ENCODE measurements around the gene AP3B2.

Gene AP3B2

DNA sequence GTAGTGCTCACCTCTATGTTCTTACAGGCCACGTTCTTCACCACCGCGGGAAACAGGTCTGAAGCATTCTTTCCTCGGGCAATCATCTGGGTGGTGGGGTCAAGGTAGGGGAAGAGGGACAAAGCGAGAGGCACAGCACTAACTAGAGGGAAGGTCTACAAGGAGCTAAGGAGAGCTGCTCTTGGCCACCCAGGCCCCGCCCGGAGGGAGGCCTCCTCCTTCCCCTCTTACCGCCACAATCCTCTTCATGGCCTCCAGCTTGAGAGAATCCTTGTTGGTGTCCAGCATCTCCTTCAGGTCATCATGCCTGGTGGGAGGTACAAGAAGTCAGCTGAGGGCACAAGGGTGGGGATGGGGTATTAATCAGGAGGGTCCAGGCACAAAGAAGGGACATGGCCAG is 20.5 kb downstream of the AP3B2 start:
- no peak for DNase-seq

- DNase-seq, result no peak
These were observed 21.0 kb downstream of the AP3B2 start for GRCh38 chr15:82688691-82689090.

- DNase-seq, result no peak
These were observed 28.3 kb downstream of the AP3B2 start for GRCh38 chr15:82681371-82681770.

- DNase-seq, result peak; percentile 60
These were observed 29.2 kb downstream of the AP3B2 start for GRCh38 chr15:82680200-82681102.

- no peak for DNase-seq
These were observed 30.0 kb downstream of the AP3B2 start for GRCh38 chr15:82679626-82680199.

GRCh38 chr15:82677720-82678323 is 31.9 kb downstream of the AP3B2 start:
- DNase-seq, result no peak

GRCh38 chr15:82674873-82675272 is 34.8 kb downstream of the AP3B2 start:
- no peak for DNase-seq

DNA sequence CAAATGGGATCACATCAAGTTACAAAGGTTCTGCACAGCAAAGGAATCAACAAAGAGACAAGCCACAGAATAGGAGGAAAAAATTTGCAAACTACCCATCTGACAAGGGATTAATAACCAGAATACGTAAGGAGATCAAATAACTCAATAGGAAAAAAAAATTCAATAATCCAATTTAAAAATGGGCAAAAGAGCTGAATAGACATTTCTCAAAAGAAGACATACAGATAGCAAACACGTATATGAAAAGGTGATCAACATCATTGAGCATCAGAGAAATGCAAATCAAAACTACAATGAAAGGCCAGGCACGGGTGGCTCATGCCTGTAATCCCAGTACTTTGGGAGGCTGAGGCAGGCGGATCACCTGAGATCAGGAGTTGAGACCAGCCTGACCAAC is 39.0 kb downstream of the AP3B2 start:
- no peak for DNase-seq

GRCh38 chr15:82666606-82667005 is 43.1 kb downstream of the AP3B2 start:
- DNase-seq, result no peak

DNA sequence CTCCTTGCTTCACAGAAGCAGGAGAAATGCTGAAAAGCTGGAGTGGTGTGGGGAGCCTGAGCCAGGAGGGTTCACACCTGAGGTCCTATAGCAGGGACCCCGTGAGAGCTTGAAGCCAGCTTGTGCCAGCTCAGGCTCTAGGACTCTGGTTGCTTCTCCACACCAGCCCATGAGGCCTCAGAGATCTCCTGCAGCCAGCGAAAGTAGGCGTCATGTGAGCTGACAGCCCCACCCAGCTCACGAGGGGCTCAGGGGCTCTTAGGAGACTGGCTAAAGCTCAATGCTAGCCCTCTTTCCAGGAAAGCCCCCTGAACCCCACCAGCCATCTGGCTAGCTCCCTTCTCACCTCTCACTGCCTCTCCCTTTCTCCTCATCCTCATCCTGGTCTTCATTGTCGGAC is 45.7 kb downstream of the AP3B2 start:
- DNase-seq, result no peak

GRCh38 chr15:82663186-82663600 is 46.5 kb downstream of the AP3B2 start:
- DNase-seq, result peak; percentile 73

DNA sequence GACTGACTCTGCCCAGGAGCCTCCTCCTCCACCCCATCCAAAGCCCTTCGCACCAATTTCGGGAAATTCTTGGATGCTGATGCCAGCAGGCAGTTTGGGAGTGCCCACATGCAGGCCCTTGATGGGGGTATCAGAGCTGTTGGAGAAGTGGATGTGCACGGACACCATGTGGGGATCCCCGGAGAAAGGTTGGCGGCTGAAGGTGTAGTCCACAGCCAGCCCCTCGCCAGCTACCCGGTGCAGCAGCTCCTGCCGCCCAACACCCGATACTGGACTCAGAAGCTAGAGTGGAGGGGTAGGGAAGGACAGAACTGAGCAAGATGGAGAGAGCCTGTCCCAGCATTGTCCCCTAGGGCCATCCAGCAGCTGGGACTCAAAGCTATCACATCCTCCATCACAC is 47.0 kb downstream of the AP3B2 start:
- DNase-seq, result no peak

GRCh38 chr15:82660378-82660777 is 49.3 kb downstream of the AP3B2 start:
- DNase-seq, result no peak

DNA sequence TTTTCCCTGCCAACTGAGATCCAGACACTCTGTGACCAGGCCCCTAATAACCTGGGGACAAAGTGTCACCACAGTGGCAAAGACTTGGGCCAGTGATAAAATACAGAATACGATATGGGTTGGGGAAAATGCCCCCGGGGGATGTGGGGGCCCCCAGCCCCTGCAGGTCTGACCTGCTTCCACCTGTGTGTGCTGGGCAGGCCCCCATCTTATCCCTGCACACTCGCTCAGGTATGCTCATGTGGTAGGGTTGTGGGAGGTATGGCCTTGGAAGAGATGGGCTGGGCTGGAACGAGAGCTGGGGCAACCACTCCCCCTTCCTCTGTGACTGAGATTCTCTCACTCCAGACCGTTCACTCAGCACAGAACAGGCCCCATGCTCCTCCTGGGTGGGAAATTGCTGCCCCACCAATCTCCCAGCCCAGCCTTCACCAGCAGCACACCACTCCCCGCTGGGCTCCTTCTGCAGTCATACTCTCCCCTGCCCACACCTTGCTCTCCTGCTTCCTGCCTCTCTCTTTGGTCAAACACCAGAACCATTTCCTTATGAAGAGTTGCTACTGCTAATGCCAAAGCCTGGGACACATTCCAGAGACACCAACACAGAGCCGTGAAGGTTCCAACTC is 52.9 kb downstream of the AP3B2 start:
- DNase-seq, result no peak

DNA sequence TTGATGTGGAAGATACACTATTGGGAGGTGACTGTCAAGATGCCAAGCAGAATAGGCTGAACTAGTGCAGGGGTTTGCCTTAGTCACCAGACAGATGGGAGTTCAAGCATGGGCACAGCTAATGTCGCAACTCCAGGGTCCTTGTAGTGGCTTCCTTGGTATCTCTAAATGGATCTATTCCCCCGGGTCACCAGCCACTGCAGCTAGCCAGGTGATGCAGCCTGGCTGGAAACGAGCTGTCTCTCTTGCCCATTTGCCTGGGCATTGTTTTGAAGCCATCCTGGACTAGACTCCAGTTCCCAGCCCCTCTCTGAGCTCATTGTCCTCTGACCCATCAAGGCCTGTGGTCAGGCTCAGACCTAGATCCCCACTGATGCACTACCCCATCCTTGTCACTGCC is 54.1 kb downstream of the AP3B2 start:
- DNase-seq, result no peak

GRCh38 chr15:82653483-82654168 is 56.0 kb downstream of the AP3B2 start:
- DNase-seq, result no peak

GRCh38 chr15:82651708-82652107 is 58.0 kb downstream of the AP3B2 start:
- DNase-seq, result no peak

DNA sequence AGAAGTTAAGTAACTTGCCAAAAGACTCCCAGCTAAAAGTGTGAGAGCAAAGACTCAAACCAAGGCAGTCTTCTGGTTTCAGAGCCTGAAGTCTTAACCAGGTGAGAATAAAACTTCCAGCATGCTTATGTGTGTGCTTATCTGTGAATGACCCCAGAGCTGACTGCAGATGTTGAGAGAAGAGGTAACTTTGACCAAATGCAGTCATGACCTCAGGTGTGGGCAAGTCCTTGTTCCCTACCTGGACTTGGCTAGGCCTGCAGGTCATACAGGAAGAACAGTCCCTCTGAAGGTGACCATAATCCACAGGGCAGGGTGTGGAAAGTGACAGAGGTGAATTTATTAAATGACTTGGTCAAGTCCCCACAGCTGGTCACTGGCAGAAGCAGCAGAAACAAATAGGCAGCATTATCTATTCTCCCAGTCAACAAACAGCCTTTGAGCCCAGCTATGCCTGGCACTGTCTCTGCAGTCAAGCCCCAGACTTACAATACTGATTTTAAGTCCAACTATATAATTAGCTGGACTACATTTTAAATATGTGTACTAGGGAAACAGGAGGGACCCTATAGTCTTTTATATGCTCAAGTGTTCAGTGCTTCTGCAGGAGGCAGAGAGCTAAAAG is 59.5 kb downstream of the AP3B2 start:
- DNase-seq, result peak; percentile 32

DNA sequence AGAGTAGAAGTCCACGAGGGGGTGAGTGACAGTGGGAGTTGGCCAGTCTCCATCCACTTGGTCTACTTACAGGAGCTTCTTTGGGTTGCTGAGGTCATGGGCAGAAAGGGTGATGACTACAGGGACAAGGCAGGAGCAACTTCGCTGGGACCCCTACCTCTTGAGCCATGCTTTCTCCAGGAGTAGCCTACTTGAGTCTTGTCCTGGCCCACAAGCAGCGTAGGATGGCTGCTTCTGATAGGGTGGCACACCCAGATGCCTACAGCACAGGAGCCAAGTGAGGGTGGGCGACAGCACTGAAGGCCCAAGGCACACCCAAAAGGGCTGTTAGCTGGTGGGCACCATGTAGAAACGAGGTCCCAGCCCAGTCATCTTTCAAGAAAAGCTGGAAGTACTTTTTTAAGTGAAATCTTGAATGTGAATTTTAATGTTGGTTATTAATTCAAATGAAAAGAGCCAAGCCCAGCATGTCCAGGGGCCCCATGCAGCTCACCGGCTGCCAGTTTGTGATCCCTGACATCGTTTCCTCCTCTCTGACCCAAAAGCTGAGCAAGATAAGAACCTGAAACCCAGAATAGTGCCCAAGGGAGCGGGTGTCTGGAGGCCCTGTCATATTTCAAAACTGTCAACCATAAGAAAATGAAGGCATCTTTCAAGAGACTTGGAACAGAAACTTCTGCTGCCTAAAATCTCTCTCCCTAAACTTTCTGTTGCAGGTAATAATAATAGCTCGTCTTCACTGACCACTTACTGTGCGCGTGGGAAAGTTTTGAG is 60.3 kb downstream of the AP3B2 start:
- DNase-seq, result peak; percentile 42

GRCh38 chr15:82648257-82649103 is 61.2 kb downstream of the AP3B2 start:
- no peak for DNase-seq

- no peak for DNase-seq
These were observed 61.8 kb downstream of the AP3B2 start for GRCh38 chr15:82647835-82648256.

All from hematopoietic multipotent progenitor cell treated with erythropoietin and hydrocortisone succinate and interleukin-3 and kit ligand, for 8 days (in vitro differentiated cells).